ENCODE measurements around the gene MIS18A. TPM values are rescaled to one million over a fixed set of nuclear protein-coding genes. Genes with fewer than 3 reads are reported as not detected.

Gene MIS18A
- total RNA-seq, 1 donor from 2014 or later = 5.7 TPM

DNA sequence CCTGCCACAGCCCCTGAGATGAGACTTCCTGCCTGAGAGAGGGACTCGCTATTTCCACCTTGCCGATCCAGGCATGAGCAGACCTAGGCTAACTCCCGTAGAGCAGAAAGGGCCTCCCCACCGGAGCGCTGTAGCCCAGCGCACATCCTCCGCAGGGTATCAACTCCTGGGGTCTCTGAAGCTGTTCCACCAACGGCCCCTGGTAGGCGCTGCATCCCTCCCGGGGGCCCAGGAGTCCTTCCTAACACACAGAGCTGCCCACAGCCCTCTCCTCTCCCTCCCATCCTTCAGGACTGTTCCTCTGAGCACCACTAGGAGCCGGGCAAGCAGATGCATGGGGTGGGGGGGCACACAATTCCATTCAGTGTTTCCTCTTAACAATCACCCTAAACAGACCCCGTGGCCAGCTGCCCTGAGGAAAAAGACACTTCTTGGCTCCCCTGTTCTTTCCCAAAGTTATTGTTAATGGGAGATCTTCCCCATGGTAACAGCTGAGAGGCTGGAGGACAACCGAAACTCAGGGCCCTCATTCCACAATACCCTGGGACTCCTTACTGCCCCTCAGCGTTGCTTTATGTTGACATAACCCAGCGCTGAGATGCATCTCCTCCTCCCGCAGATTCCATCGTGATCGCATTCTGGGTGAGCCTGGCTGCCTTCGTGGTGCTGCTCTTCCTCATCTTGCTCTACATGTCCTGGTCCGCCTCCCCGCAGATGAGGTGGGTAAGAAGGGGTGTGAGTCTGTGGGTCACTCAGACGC, 27.4 kb upstream of the MIS18A start:
- H3K9me3 ChIP-seq (ENCODE audit: control insufficient read depth in 3 of 3, low read length in 3 of 3) = no peaks in the 10 kb centered on the region
- no peaks in the 10 kb centered on the region for H3K4me1 ChIP-seq (ENCODE audit: control insufficient read depth in 3 of 3, insufficient read depth in 3 of 3, low read length in 3 of 3)
- H3K27me3 ChIP-seq (ENCODE audit: control insufficient read depth in 3 of 3, insufficient read depth in 3 of 3, low read length in 3 of 3) = no peaks in the 10 kb centered on the region
- no peak overlapping the region for H3K4me3 ChIP-seq (ENCODE audit: low read length in 3 of 3)
- H3K36me3 ChIP-seq (ENCODE audit: control insufficient read depth in 3 of 3, insufficient read depth in 3 of 3, low read length in 3 of 3) = peaks cover 2 to 9% (median 4%) of the 10 kb centered on the region in 3 donors
- H3K9ac ChIP-seq (ENCODE audit: low read depth in 1 of 3, low read length in 3 of 3) = no peak overlapping the region
- no peak overlapping the region for H3K27ac ChIP-seq (ENCODE audit: low read depth, low read length)

DNA sequence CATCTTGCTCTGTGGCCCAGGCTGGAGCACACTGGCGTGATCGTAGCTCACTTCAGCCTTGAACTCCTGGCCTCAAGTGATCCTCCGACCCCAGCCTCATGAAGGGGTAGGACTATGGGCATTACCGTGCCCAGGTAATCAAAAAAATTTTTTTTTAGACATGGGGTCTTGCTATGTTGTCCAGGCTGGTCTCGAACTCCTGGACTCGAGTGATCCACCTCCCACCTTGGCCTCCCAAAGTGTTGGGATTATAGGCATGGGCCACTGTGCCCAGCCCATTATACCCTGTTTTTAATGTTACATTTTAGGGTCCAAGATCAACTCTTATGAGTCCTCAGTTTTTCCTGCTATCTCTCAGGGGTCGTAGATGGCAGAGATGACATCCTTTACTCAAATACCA, 26.1 kb upstream of the MIS18A start:
- Histone ChIP-seq H3K36me3 (ENCODE audit: control insufficient read depth in 3 of 3, insufficient read depth in 3 of 3, low read length in 3 of 3) (peaks cover 2 to 13% (median 6%) of the 10 kb centered on the region in 3 donors), H3K27me3 (ENCODE audit: control insufficient read depth in 3 of 3, insufficient read depth in 3 of 3, low read length in 3 of 3) (no peaks in the 10 kb centered on the region), H3K27ac (ENCODE audit: low read depth, low read length) (no peak overlapping the region), H3K9ac (ENCODE audit: low read depth in 1 of 3, low read length in 3 of 3) (no peak overlapping the region), H3K9me3 (ENCODE audit: control insufficient read depth in 3 of 3, low read length in 3 of 3) (no peaks in the 10 kb centered on the region), H3K4me3 (ENCODE audit: low read length in 3 of 3) (no peak overlapping the region), H3K4me1 (ENCODE audit: control insufficient read depth in 3 of 3, insufficient read depth in 3 of 3, low read length in 3 of 3) (no peaks in the 10 kb centered on the region)

DNA sequence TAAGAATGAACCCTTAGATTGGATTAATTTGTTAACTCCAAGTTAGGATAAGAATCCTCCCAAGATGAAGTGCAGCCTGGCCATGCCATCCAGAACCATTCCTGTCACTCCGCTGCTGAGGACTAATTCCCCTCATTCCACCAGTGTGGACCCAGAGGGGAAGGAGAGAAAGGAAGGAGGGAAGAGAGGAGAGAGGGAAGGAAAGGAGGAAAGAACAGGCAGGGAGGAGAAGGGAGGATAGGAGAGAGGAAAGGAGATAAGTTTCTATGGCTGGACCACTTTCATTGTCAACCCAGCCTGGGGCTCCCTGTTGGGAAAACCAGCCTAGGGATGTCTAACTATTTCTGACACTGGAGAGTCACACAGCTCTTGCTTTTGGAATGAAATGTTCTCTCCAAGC, 24.5 kb upstream of the MIS18A start:
- H3K27me3 ChIP-seq (ENCODE audit: control insufficient read depth in 3 of 3, insufficient read depth in 3 of 3, low read length in 3 of 3) = no peaks in the 10 kb centered on the region

DNA sequence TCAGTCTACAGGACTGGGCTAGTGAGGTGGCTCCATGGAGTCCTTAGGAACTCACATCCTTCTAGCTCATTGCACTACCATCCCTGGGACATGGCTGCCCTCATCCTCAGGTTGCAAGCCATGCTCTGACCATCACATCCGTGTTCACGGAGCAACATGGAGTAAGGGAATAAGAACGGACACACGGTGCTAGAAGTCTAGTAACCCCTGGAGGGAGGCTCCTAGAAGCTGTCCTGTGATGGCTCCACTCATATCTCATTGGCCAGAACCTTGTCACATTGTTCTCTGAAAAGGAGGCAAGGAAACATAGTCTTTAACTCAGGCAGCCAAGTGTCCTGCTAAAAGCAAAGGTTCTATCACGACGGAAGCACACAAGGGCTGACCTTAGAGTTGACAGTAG, 23.7 kb upstream of the MIS18A start:
- Histone ChIP-seq H3K27ac (ENCODE audit: low read depth, low read length) (no peak overlapping the region), H3K4me3 (ENCODE audit: low read length in 3 of 3) (no peak overlapping the region), H3K4me1 (ENCODE audit: control insufficient read depth in 3 of 3, insufficient read depth in 3 of 3, low read length in 3 of 3) (no peaks in the 10 kb centered on the region), H3K9ac (ENCODE audit: low read depth in 1 of 3, low read length in 3 of 3) (no peak overlapping the region), H3K9me3 (ENCODE audit: control insufficient read depth in 3 of 3, low read length in 3 of 3) (no peaks in the 10 kb centered on the region), H3K36me3 (ENCODE audit: control insufficient read depth in 3 of 3, insufficient read depth in 3 of 3, low read length in 3 of 3) (peaks cover 2 to 9% (median 2%) of the 10 kb centered on the region in 3 donors), H3K27me3 (ENCODE audit: control insufficient read depth in 3 of 3, insufficient read depth in 3 of 3, low read length in 3 of 3) (no peaks in the 10 kb centered on the region)

More for the DNA sequence above, 24.5 kb upstream of the MIS18A start:
- Histone ChIP-seq H3K4me3 (ENCODE audit: low read length in 3 of 3) (no peak overlapping the region), H3K4me1 (ENCODE audit: control insufficient read depth in 3 of 3, insufficient read depth in 3 of 3, low read length in 3 of 3) (no peaks in the 10 kb centered on the region), H3K36me3 (ENCODE audit: control insufficient read depth in 3 of 3, insufficient read depth in 3 of 3, low read length in 3 of 3) (peaks cover 2 to 9% (median 2%) of the 10 kb centered on the region in 3 donors), H3K27ac (ENCODE audit: low read depth, low read length) (no peak overlapping the region), H3K9ac (ENCODE audit: low read depth in 1 of 3, low read length in 3 of 3) (no peak overlapping the region), H3K9me3 (ENCODE audit: control insufficient read depth in 3 of 3, low read length in 3 of 3) (no peaks in the 10 kb centered on the region)

DNA sequence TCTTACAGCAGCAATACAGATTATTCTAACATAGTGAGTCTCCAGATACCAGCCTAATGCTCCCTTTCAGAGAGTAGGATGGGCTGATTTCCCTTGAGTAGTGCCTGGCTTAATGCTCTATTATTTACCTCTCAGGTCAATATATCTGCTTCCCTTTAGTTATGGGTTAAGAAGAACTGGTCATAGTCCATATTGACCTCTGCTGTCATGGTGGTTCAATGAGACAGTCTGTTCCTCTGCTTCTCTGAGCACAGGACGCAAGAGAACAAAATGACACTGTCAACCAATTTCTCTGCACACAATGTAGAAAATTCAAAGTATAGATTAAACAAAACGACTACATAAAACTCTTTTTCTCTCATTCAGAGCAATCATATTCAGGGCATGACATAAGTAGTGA, 22.7 kb upstream of the MIS18A start:
- no peak overlapping the region for H3K9ac ChIP-seq (ENCODE audit: low read depth in 1 of 3, low read length in 3 of 3)
- no peak overlapping the region for H3K4me3 ChIP-seq (ENCODE audit: low read length in 3 of 3)
- H3K27me3 ChIP-seq (ENCODE audit: control insufficient read depth in 3 of 3, insufficient read depth in 3 of 3, low read length in 3 of 3) = no peaks in the 10 kb centered on the region
- H3K36me3 ChIP-seq (ENCODE audit: control insufficient read depth in 3 of 3, insufficient read depth in 3 of 3, low read length in 3 of 3) = peaks cover 2 to 9% (median 2%) of the 10 kb centered on the region in 3 donors
- H3K9me3 ChIP-seq (ENCODE audit: control insufficient read depth in 3 of 3, low read length in 3 of 3) = no peaks in the 10 kb centered on the region
- no peak overlapping the region for H3K27ac ChIP-seq (ENCODE audit: low read depth, low read length)
- H3K4me1 ChIP-seq (ENCODE audit: control insufficient read depth in 3 of 3, insufficient read depth in 3 of 3, low read length in 3 of 3) = no peaks in the 10 kb centered on the region

DNA sequence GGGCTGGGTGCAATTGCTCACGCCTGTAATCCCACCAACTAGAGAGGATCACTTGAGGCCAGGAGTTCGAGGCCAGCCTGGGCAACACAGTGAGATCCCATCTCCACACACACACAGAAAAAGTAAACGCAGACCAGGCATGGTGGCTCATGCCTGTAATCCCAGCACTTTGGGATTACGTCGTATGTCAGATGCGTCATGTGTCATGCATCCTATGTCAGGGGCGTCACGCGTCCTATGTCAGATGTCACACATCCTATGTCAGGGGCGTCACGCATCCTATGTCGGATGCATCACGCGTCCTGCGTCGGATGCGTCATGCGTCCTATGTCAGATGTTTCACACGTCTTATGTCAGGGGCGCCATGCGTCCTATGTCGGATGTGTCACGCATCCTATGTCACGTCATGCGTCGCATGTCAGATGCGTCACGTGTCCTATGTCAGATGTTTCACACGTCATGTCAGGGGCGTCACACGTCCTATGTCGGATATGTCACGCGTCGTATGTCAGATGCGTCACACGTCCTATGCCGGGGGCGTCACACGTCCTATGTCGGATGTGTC, 21.4 kb upstream of the MIS18A start:
- H3K9ac ChIP-seq (ENCODE audit: low read depth in 1 of 3, low read length in 3 of 3) = no peak overlapping the region
- H3K27ac ChIP-seq (ENCODE audit: low read depth, low read length) = no peak overlapping the region
- no peaks in the 10 kb centered on the region for H3K9me3 ChIP-seq (ENCODE audit: control insufficient read depth in 3 of 3, low read length in 3 of 3)
- no peaks in the 10 kb centered on the region for H3K27me3 ChIP-seq (ENCODE audit: control insufficient read depth in 3 of 3, insufficient read depth in 3 of 3, low read length in 3 of 3)
- H3K36me3 ChIP-seq (ENCODE audit: control insufficient read depth in 3 of 3, insufficient read depth in 3 of 3, low read length in 3 of 3) = peaks cover 0 to 7% (median 2%) of the 10 kb centered on the region in 3 donors
- H3K4me1 ChIP-seq (ENCODE audit: control insufficient read depth in 3 of 3, insufficient read depth in 3 of 3, low read length in 3 of 3) = no peaks in the 10 kb centered on the region
- no peak overlapping the region for H3K4me3 ChIP-seq (ENCODE audit: low read length in 3 of 3)

DNA sequence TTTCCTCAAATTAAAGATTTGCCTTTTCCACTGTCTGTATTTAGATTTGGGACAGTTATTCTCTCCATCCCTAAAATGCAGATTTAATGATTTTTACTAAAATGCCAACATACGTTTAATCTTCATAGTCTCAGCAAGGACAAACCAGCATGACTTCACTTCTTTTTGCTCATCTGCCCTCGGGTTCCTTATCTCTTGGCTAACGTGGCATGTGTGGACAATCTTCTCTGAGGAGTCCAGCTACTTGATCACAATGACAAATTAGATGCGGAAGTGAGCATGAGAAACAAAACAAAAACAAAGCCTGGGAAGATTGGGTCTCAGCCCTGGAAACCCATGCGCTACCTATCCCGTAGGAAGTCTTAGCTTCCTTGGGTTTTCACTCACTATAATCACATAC, 20.8 kb upstream of the MIS18A start:
- Histone ChIP-seq H3K9ac (ENCODE audit: low read depth in 1 of 3, low read length in 3 of 3) (no peak overlapping the region), H3K9me3 (ENCODE audit: control insufficient read depth in 3 of 3, low read length in 3 of 3) (no peaks in the 10 kb centered on the region), H3K27ac (ENCODE audit: low read depth, low read length) (no peak overlapping the region), H3K4me1 (ENCODE audit: control insufficient read depth in 3 of 3, insufficient read depth in 3 of 3, low read length in 3 of 3) (no peaks in the 10 kb centered on the region), H3K27me3 (ENCODE audit: control insufficient read depth in 3 of 3, insufficient read depth in 3 of 3, low read length in 3 of 3) (no peaks in the 10 kb centered on the region), H3K4me3 (ENCODE audit: low read length in 3 of 3) (no peak overlapping the region), H3K36me3 (ENCODE audit: control insufficient read depth in 3 of 3, insufficient read depth in 3 of 3, low read length in 3 of 3) (peaks cover 0 to 7% (median 2%) of the 10 kb centered on the region in 3 donors)

DNA sequence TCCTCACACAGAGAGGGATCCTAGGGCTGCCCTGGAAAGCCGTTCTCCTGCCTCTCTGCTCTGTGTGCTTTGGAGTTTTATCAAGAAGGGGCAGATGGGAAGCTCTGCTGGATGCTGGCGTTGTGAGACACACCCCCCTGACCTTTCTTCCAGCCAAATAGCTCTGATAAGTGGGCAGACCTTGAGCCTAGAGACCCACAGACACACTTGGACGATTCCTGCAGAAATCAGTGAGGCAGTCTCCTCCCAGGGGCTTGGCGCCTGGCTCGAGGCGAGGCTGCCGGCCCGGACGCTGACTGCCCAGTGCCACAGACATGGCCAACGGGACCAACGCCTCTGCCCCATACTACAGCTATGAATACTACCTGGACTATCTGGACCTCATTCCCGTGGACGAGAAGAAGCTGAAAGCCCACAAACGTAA, 19.8 kb upstream of the MIS18A start, which contains the start of gene MRAP:
MRAP (plus strand) TSS at position 198 of the 424 bp plus-strand sequence; CDS start at position 315, 117 bp downstream.
- Histone ChIP-seq H3K4me1 (ENCODE audit: control insufficient read depth in 3 of 3, insufficient read depth in 3 of 3, low read length in 3 of 3) (no peaks in the 10 kb centered on the region), H3K9ac (ENCODE audit: low read depth in 1 of 3, low read length in 3 of 3) (no peak within 1 kb of the TSS), H3K27ac (ENCODE audit: low read depth, low read length) (no peak within 1 kb of the TSS), H3K36me3 (ENCODE audit: control insufficient read depth in 3 of 3, insufficient read depth in 3 of 3, low read length in 3 of 3) (peaks cover 0 to 7% (median 2%) of the 10 kb centered on the region in 3 donors), H3K9me3 (ENCODE audit: control insufficient read depth in 3 of 3, low read length in 3 of 3) (no peaks in the 10 kb centered on the region), H3K4me3 (ENCODE audit: low read length in 3 of 3) (no peak within 1 kb of the TSS), H3K27me3 (ENCODE audit: control insufficient read depth in 3 of 3, insufficient read depth in 3 of 3, low read length in 3 of 3) (no peaks in the 10 kb centered on the region)

DNA sequence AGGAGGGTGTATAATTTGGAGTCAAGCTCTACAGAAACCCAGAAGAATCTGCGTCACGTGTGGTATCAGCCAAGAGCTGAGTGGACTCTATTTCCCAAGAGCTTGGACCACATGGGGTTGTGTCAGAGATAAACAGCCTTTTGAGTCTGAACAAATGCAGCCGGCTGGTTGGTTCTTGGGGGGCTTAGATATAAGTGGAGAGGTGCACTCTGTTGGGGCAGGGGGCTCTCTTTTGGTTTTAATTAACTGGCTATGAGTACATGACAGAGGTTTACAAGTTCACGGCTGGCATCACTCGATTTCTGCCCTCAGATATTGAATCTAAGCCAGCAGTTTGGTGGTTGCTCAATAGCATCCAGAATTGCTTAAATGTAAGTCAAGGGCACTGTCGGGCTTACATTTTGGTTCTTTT, 19.3 kb upstream of the MIS18A start:
- H3K9ac ChIP-seq (ENCODE audit: low read depth in 1 of 3, low read length in 3 of 3) = no peak overlapping the region
- H3K36me3 ChIP-seq (ENCODE audit: control insufficient read depth in 3 of 3, insufficient read depth in 3 of 3, low read length in 3 of 3) = peaks cover 0 to 7% (median 2%) of the 10 kb centered on the region in 3 donors
- no peaks in the 10 kb centered on the region for H3K4me1 ChIP-seq (ENCODE audit: control insufficient read depth in 3 of 3, insufficient read depth in 3 of 3, low read length in 3 of 3)
- no peak overlapping the region for H3K27ac ChIP-seq (ENCODE audit: low read depth, low read length)
- no peak overlapping the region for H3K4me3 ChIP-seq (ENCODE audit: low read length in 3 of 3)
- no peaks in the 10 kb centered on the region for H3K27me3 ChIP-seq (ENCODE audit: control insufficient read depth in 3 of 3, insufficient read depth in 3 of 3, low read length in 3 of 3)
- H3K9me3 ChIP-seq (ENCODE audit: control insufficient read depth in 3 of 3, low read length in 3 of 3) = no peaks in the 10 kb centered on the region

DNA sequence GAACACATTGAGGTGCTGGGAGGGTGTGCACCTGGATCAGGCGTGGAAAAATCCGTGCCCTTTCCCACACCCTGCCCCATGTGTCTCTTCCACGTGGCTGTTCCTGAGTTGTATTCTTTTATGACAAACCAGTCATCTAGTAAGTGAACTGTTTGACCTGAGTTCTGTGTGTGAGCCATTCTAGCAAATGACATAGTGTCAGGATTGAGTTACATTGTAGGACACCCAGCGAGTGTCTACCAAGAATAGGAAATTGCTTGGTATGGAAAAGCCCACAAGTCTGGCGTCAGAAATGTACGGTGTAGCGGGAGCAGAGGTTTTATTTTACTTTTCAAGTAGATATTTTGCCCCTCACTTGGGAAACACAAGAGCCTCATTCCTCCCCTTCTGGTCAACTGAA, 18.6 kb upstream of the MIS18A start:
- Histone ChIP-seq H3K9ac (ENCODE audit: low read depth in 1 of 3, low read length in 3 of 3) (no peak overlapping the region), H3K27me3 (ENCODE audit: control insufficient read depth in 3 of 3, insufficient read depth in 3 of 3, low read length in 3 of 3) (no peaks in the 10 kb centered on the region), H3K4me3 (ENCODE audit: low read length in 3 of 3) (no peak overlapping the region), H3K9me3 (ENCODE audit: control insufficient read depth in 3 of 3, low read length in 3 of 3) (no peaks in the 10 kb centered on the region), H3K27ac (ENCODE audit: low read depth, low read length) (no peak overlapping the region), H3K36me3 (ENCODE audit: control insufficient read depth in 3 of 3, insufficient read depth in 3 of 3, low read length in 3 of 3) (peaks cover 0 to 7% (median 2%) of the 10 kb centered on the region in 3 donors), H3K4me1 (ENCODE audit: control insufficient read depth in 3 of 3, insufficient read depth in 3 of 3, low read length in 3 of 3) (no peaks in the 10 kb centered on the region)

Measured in skeletal muscle tissue (tissue), 4 donors.